HepG2 (cell line): ENCODE measurements around the gene MRPL18. TPM values are rescaled to one million over a fixed set of nuclear protein-coding genes. Genes with fewer than 3 reads are reported as not detected.

Experiments used
- ARID5B ChIP-seq: IDR thresholded peaks from 2 replicates; pipeline ENCODE4 v1.4.0; 2020; ENCODE audit warnings: mild to moderate bottlenecking, missing genetic modification reagents
- FOXA1 ChIP-seq, 2 experiments: fragments of 450-650 bp in 1 of 2; sonication (generic) in 1 of 2; formaldehyde crosslinking in 1 of 2; IDR thresholded peaks; 2 replicates each; pipeline versions ENCODE4 v1.4.0 to v1.6.1; 2016 to 2020; ENCODE audit warnings: missing genetic modification reagents in 1 of 2
- KAT8 ChIP-seq: IDR thresholded peaks from 2 replicates; pipeline ENCODE4 v1.6.1; 2016; ENCODE audit warnings: missing genetic modification reagents, missing compliant biosample characterization
- RXRB ChIP-seq: IDR thresholded peaks from 2 replicates; pipeline ENCODE4 v1.6.1; 2016; ENCODE audit warnings: borderline replicate concordance, missing genetic modification reagents, missing compliant biosample characterization
- SIN3B ChIP-seq: fragments of 150-350 bp; IDR thresholded peaks from 2 replicates; pipeline ENCODE4 v1.6.1; 2014; ENCODE audit warnings: low read length
- SOX13 ChIP-seq, 3 experiments: fragments of 450-650 bp in 1 of 3; sonication (generic) in 1 of 3; formaldehyde crosslinking in 1 of 3; IDR thresholded peaks in 2 of 3; conservative IDR thresholded peaks in 1 of 3; 2 replicates each; pipeline versions ENCODE4 v1.5.0 to v1.6.1; 2016 to 2020; ENCODE audit warnings: antibody characterized with exemption in 1 of 3, mild to moderate bottlenecking in 1 of 3, missing compliant biosample characterization in 1 of 3, missing genetic modification reagents in 1 of 3, moderate library complexity in 1 of 3
- SOX6 ChIP-seq, 2 experiments: fragments of 450-650 bp in 1 of 2; sonication (generic) in 1 of 2; formaldehyde crosslinking in 1 of 2; IDR thresholded peaks; 2 replicates each; pipeline versions ENCODE4 v1.4.0 to v1.6.1; 2017 to 2020; ENCODE audit warnings: antibody characterized with exemption in 1 of 2, mild to moderate bottlenecking in 1 of 2, missing genetic modification reagents in 1 of 2
- ZNF678 ChIP-seq: sonication (generic); formaldehyde crosslinking; IDR thresholded peaks from 2 replicates; pipeline ENCODE4 v1.4.0; 2020; ENCODE audit warnings: mild to moderate bottlenecking, missing genetic modification reagents
- ZNF761 ChIP-seq: sonication (generic); formaldehyde crosslinking; conservative IDR thresholded peaks from 2 replicates; pipeline ENCODE4 v1.4.0; 2020; ENCODE audit warnings: mild to moderate bottlenecking, missing genetic modification reagents
- ZNF788 ChIP-seq: sonication (generic); formaldehyde crosslinking; IDR thresholded peaks from 2 replicates; pipeline ENCODE4 v1.5.0; 2020; ENCODE audit warnings: mild to moderate bottlenecking, missing genetic modification reagents, borderline replicate concordance
- polyA plus RNA-seq, 8 experiments: library from polyadenylated mRNA; depleted of rRNA in 3 of 8; stranded (reverse) in 7 of 8; unstranded in 1 of 8; fragments of >200 nt; fragmentation: Illumina TruSeq in 4 of 8; extraction: Trizol in 4 of 8; gene quantifications; 2 replicates each; pipeline versions ENCODE4 v1.2.1 to v1.2.3, GENCODE V29; 2011 to 2016; ENCODE audit warnings: low read depth in 4 of 8, missing spikeins in 1 of 8, mixed read lengths in 1 of 8; ENCODE audit not compliant: insufficient read depth in 1 of 8
- total RNA-seq, 5 experiments: library from RNA; depleted of rRNA; stranded (reverse); fragments of >200 nt; fragmentation: Illumina TruSeq; extraction: Trizol; gene quantifications; 2 replicates each; pipeline ENCODE4 v1.2.3, GENCODE V29; 2016; ENCODE audit warnings: low read depth in 1 of 5
- TF ChIP-seq, protein P1 (sequence below): IDR thresholded peaks from 2 replicates; pipeline ENCODE4 v1.6.1; 2016
- TF ChIP-seq, protein P2 (sequence below): sonication (generic); formaldehyde crosslinking; IDR thresholded peaks from 2 replicates; pipeline ENCODE4 v1.4.0; 2020; ENCODE audit warnings: missing genetic modification reagents, mild to moderate bottlenecking, borderline replicate concordance
- TF ChIP-seq, protein P3 (sequence below): sonication (generic); formaldehyde crosslinking; IDR thresholded peaks from 2 replicates; pipeline ENCODE4 v1.4.0; 2020; ENCODE audit warnings: mild to moderate bottlenecking, missing genetic modification reagents
- TF ChIP-seq, protein P4 (sequence below): sonication (generic); formaldehyde crosslinking; IDR thresholded peaks from 2 replicates; pipeline ENCODE4 v1.4.0; 2020; ENCODE audit warnings: missing genetic modification reagents, borderline replicate concordance

Gene MRPL18
- total and polyA plus RNA-seq, 2 of the 13 experiments (the other 11 are each of a cell fraction or from before 2014, with no cell fraction given), result 85.6 to 176 TPM

DNA sequence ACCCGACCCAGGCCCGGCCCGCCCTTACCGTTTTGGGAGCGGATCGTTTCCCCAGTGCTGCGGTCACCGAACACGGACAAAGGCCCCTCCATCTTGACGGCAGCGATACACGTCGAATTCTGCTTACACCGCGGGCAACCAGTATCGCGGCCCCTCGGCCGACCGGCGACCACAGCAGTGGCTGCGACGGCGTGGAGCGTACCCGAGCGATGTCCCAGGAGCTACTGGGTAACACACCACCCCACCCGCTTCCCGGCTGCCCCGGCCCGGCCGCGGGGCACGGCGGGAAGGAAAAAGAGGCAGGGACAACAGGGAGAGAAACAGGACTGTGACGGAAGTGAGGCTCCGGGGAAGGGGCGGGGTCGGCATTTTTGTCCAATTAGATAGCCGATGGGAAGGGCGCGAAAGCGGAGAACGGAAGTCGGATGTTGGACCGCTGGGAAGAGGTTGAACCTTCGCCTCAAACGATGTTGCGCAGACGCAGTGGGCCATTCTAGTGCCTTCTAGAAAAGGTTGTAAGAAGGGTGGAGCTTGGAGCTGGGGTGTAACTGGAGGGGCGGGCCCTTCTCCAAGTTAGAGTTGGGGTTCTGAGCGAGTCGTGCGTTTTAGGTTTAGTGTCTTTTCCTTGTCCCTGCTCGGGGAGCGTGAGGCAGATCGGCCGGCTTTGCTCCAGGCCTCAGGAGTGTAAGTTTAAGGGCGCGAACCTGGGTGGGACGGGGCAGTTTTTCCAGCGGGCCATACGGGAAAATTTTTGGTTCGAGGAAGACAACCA lies 704 bp upstream of the MRPL18 start, which contains the start of gene TCP1 (continued):
- TF ChIP-seq, protein P1, sequence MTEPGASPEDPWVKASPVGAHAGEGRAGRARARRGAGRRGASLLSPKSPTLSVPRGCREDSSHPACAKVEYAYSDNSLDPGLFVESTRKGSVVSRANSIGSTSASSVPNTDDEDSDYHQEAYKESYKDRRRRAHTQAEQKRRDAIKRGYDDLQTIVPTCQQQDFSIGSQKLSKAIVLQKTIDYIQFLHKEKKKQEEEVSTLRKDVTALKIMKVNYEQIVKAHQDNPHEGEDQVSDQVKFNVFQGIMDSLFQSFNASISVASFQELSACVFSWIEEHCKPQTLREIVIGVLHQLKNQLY (CRISPR knock-in tag), result peak; percentile 47; the same call in 1 of the 2 replicates
- TF ChIP-seq ZNF788 (peak; percentile 78; the same call in 1 of the 2 replicates), ARID5B (CRISPR knock-in tag) (no peak; the same call in 1 of the 2 replicates), SOX6 (IDR thresholded peaks at IDR 0.05) (no peak), SOX6 (CRISPR knock-in tag; IDR thresholded peaks at IDR 0.05) (peak; percentile 67), KAT8 (peak; percentile 91), RXRB (CRISPR knock-in tag) (peak; percentile 76; the same call in 1 of the 2 replicates), ZNF761 (CRISPR knock-in tag) (0 out of 2 replicates have a peak, but pooled peaks have one; percentile 64), SOX13 (IDR thresholded peaks at IDR 0.05) (0 out of 2 replicates have a peak, but pooled peaks have one; percentile 57), SOX13 (CRISPR knock-in tag; conservative IDR thresholded peaks at IDR 0.05 in 1 of 2, IDR thresholded peaks at IDR 0.05 in 1 of 2) (peak in 1 of 2 experiments; percentile 4; a peak in 1 of 4 replicates), FOXA1 (IDR thresholded peaks at IDR 0.05) (no peak), FOXA1 (CRISPR knock-in tag; IDR thresholded peaks at IDR 0.05) (peak; percentile 20; the same call in 1 of the 2 replicates), SIN3B (peak; percentile 75; the same call in 1 of the 2 replicates), ZNF678 (CRISPR knock-in tag) (peak; percentile 91; the same call in 1 of the 2 replicates)
- TF ChIP-seq, protein P2, sequence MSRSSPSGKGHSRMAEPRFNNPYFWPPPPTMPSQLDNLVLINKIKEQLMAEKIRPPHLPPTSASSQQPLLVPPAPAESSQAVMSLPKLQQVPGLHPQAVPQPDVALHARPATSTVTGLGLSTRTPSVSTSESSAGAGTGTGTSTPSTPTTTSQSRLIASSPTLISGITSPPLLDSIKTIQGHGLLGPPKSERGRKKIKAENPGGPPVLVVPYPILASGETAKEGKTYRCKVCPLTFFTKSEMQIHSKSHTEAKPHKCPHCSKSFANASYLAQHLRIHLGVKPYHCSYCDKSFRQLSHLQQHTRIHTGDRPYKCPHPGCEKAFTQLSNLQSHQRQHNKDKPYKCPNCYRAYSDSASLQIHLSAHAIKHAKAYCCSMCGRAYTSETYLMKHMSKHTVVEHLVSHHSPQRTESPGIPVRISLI (CRISPR knock-in tag), result no peak
- TF ChIP-seq, protein P3, sequence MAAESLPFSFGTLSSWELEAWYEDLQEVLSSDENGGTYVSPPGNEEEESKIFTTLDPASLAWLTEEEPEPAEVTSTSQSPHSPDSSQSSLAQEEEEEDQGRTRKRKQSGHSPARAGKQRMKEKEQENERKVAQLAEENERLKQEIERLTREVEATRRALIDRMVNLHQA (CRISPR knock-in tag), result peak; percentile 37; the same call in 1 of the 2 replicates
- TF ChIP-seq, protein P4, sequence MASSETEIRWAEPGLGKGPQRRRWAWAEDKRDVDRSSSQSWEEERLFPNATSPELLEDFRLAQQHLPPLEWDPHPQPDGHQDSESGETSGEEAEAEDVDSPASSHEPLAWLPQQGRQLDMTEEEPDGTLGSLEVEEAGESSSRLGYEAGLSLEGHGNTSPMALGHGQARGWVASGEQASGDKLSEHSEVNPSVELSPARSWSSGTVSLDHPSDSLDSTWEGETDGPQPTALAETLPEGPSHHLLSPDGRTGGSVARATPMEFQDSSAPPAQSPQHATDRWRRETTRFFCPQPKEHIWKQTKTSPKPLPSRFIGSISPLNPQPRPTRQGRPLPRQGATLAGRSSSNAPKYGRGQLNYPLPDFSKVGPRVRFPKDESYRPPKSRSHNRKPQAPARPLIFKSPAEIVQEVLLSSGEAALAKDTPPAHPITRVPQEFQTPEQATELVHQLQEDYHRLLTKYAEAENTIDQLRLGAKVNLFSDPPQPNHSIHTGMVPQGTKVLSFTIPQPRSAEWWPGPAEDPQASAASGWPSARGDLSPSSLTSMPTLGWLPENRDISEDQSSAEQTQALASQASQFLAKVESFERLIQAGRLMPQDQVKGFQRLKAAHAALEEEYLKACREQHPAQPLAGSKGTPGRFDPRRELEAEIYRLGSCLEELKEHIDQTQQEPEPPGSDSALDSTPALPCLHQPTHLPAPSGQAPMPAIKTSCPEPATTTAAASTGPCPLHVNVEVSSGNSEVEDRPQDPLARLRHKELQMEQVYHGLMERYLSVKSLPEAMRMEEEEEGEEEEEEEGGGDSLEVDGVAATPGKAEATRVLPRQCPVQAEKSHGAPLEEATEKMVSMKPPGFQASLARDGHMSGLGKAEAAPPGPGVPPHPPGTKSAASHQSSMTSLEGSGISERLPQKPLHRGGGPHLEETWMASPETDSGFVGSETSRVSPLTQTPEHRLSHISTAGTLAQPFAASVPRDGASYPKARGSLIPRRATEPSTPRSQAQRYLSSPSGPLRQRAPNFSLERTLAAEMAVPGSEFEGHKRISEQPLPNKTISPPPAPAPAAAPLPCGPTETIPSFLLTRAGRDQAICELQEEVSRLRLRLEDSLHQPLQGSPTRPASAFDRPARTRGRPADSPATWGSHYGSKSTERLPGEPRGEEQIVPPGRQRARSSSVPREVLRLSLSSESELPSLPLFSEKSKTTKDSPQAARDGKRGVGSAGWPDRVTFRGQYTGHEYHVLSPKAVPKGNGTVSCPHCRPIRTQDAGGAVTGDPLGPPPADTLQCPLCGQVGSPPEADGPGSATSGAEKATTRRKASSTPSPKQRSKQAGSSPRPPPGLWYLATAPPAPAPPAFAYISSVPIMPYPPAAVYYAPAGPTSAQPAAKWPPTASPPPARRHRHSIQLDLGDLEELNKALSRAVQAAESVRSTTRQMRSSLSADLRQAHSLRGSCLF (CRISPR knock-in tag), result no peak
